Sigmoid colon (tissue), 7 donors: ENCODE results near the gene AQP1. TPM values are rescaled to one million over a fixed set of nuclear protein-coding genes. Genes with fewer than 3 reads are reported as not detected.

Source experiments
- DNase-seq: peaks from one replicate; pipeline ENCODE4 v3.0.0-alpha.2; 2019
- H3K27ac ChIP-seq, 4 donors: fragments of 200-600 bp; sonication (generic); one replicate each; pipeline ENCODE4 v1.5.1; 2016 to 2019; ENCODE audit warnings: mild to moderate bottlenecking in 1 of 4
- H3K27me3 ChIP-seq, 3 donors: fragments of 200-600 bp; sonication (generic); one replicate each; pipeline ENCODE4 v1.5.1; 2019; ENCODE audit warnings: mild to moderate bottlenecking in 1 of 3
- H3K36me3 ChIP-seq, 4 donors: fragments of 200-600 bp; sonication (generic); one replicate each; pipeline ENCODE4 v1.5.1; 2016 to 2019
- H3K4me1 ChIP-seq, 4 donors: fragments of 200-600 bp; sonication (generic); one replicate each; pipeline ENCODE4 v1.5.1; 2017 to 2019
- H3K4me3 ChIP-seq, 4 donors: fragments of 200-600 bp; sonication (generic); one replicate each; pipeline ENCODE4 v1.5.1; 2017 to 2019; ENCODE audit warnings: mild to moderate bottlenecking in 2 of 4, moderate library complexity in 1 of 4
- H3K9me3 ChIP-seq, 4 donors: fragments of 200-600 bp in 3 of 4; sonication (generic) in 3 of 4; one replicate each; pipeline versions ENCODE4 v1.5.1 to v1.6.1; 2013 to 2019
- EP300 ChIP-seq, 4 donors: sonication (generic); formaldehyde crosslinking; IDR thresholded peaks; one replicate each; pipeline ENCODE4 v1.6.1; 2017; ENCODE audit warnings: antibody characterized with exemption in 4 of 4
- POLR2A ChIP-seq, 2 donors: fragments of 450-650 bp; IDR thresholded peaks; one replicate each; pipeline ENCODE4 v1.6.1; 2016; ENCODE audit warnings: antibody characterized with exemption in 2 of 2, mild to moderate bottlenecking in 2 of 2, moderate library complexity in 2 of 2
- POLR2AphosphoS5 ChIP-seq, 4 donors: sonication (generic); formaldehyde crosslinking; IDR thresholded peaks; one replicate each; pipeline ENCODE4 v1.6.1; 2017; ENCODE audit warnings: antibody characterized with exemption in 4 of 4
- WGBS, 2 donors: extraction: QIAGEN DNeasy Blood & Tissue Kit; methylation state at CpG; one replicate each; pipeline ENCODE4 v1.1.7; 2013; 5-methylcytosine and 5-hydroxymethylcytosine counted together
- intact Hi-C: fragments of 100-400 bp; cut with DNase I; formaldehyde crosslinking; loops from one replicate; pipeline ENCODE4 v1.15.1; 2023
- polyA plus RNA-seq, 3 donors: library from polyadenylated mRNA; stranded (reverse); fragments of 200-250 nt; gene quantifications; one replicate each; pipeline ENCODE4 v1.2.3, GENCODE V29; 2013
- total RNA-seq, 4 donors: library from RNA; depleted of rRNA; stranded (reverse); fragments of >200 nt; gene quantifications; one replicate each; pipeline ENCODE4 v1.1.0, GENCODE V29; 2016
- TF ChIP-seq, protein P1 (sequence below), 4 experiments: fragments of 450-650 bp in 3 of 4; fragments of 200-600 bp in 1 of 4; IDR thresholded peaks; one replicate each; pipeline ENCODE4 v1.5.1; 2016 to 2019; ENCODE audit warnings: antibody characterized with exemption in 4 of 4, mild to moderate bottlenecking in 3 of 4, moderate library complexity in 2 of 4
- donor health status: healthy with polysubstance abuse.
- donor health status: Bipolar disorder and iron deficiency.
- donor health status: healthy.

AQP1 gene
- total and polyA plus RNA-seq, 7 donors, result 3.7 to 191 (median 66.0) TPM

DNA sequence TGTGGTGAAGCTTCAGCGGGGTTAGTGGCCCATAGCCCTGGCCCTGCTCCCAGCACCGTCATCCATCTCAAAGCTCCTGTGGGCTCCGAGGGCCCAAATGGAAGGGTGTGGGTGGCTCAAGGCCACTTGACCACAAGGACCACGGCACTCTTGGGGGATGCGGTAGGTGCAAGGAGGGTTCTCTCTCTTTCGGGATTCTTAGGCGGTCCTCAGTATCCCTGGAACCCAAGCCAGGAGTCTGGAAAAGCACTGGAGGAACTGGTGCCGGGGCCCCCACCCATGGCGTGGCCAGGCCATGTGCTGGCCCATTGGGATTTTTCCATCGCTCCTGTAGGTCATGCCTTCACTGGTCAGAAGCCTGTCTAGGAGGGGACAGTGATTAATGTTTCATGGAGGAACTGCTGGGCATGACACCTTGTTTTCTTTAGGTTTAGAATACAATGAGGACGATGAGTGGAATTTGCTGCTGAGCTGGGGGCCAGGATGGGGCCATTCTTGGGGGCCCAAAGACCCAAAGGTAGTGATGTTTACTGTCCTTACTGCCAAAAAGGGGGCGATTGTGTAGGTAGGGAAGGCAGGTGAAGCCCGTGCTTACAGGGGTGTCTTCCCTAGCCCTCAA is 16.7 kb downstream of the AQP1 start:
- intact Hi-C loops, result no loop called here
- Histone ChIP-seq H3K27me3 (no peaks in the 10 kb centered on the region), H3K4me1 (peaks cover 0 to 25% (median 22%) of the 10 kb centered on the region in 4 donors), H3K9me3 (no peaks in the 10 kb centered on the region), H3K4me3 (no peak overlapping the region), H3K36me3 (peaks cover 10 to 36% (median 19%) of the 10 kb centered on the region in 4 donors), H3K27ac (no peak overlapping the region)
- TF ChIP-seq POLR2A (IDR thresholded peaks at IDR 0.05), result no peak
- no peak for TF ChIP-seq EP300 (IDR thresholded peaks at IDR 0.05)
- no peak for TF ChIP-seq POLR2AphosphoS5 (IDR thresholded peaks at IDR 0.05)
- TF ChIP-seq, protein P1, sequence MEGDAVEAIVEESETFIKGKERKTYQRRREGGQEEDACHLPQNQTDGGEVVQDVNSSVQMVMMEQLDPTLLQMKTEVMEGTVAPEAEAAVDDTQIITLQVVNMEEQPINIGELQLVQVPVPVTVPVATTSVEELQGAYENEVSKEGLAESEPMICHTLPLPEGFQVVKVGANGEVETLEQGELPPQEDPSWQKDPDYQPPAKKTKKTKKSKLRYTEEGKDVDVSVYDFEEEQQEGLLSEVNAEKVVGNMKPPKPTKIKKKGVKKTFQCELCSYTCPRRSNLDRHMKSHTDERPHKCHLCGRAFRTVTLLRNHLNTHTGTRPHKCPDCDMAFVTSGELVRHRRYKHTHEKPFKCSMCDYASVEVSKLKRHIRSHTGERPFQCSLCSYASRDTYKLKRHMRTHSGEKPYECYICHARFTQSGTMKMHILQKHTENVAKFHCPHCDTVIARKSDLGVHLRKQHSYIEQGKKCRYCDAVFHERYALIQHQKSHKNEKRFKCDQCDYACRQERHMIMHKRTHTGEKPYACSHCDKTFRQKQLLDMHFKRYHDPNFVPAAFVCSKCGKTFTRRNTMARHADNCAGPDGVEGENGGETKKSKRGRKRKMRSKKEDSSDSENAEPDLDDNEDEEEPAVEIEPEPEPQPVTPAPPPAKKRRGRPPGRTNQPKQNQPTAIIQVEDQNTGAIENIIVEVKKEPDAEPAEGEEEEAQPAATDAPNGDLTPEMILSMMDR (IDR thresholded peaks at IDR 0.05), result no peak
- WGBS, 2 donors, result 95 to 96% methylated on average over 13 of the region's 13 CpGs
- DNase-seq, result peak; percentile 42

DNA sequence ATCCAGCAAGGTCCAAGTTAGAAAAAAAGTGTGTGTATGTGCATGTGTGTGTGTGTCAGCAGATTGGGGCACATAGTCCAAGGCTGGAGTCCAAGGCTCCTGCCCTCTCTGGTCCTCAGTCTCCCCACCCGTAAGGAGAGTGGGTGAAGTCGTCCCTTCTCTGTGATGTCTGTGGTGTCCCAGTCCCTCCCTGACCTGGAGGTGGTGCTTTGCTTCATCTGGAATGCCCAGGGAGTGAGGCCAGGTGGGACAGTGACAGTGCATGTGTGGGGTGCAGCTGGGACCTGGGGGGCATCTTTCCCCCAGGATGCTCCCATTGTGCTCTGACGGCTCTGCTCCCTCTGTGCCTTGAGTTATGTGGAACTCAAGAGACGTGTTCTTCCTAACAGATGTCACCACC is 18.0 kb downstream of the AQP1 start:
- peak; percentile 48 for DNase-seq

DNA sequence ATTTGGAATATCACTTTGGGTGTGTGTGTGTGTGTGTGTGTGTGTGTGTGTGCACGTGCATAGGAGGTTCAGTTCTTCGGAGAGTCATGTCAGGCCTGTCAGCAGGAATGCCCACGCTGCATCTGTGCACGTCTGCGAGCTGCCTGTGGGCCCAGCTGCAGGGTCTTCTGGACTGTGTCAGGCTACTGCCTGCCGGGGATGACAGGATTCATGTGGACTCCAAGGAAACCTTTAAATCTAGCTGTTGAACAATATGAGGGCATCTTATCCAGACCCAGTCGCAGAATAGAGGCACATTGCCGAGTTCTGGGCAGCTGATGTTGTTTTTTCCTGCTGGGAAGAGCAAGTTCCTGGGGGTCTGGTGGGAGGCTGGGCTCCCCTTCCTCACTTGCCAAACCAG is 19.0 kb downstream of the AQP1 start:
- peak overlapping the region in 3 of 4 donors; percentile 46 to 79 (median 66) for H3K27ac ChIP-seq
- WGBS, 2 donors, result 76 to 84% methylated on average over 8 of the region's 8 CpGs
- peaks cover 0 to 25% (median 22%) of the 10 kb centered on the region in 4 donors for H3K4me1 ChIP-seq
- H3K9me3 ChIP-seq, result no peaks in the 10 kb centered on the region
- intact Hi-C loops, result no loop called here
- peaks cover 0 to 13% (median 2%) of the 10 kb centered on the region in 4 donors for H3K36me3 ChIP-seq
- H3K27me3 ChIP-seq, result no peaks in the 10 kb centered on the region
- H3K4me3 ChIP-seq, result no peak overlapping the region
- no peak for TF ChIP-seq POLR2A (IDR thresholded peaks at IDR 0.05)
- TF ChIP-seq EP300 (IDR thresholded peaks at IDR 0.05), result peak in 1 of 4 donors; percentile 4
- TF ChIP-seq POLR2AphosphoS5 (IDR thresholded peaks at IDR 0.05), result peak in 3 of 4 donors; percentile 58 to 75 (median 65)
- TF ChIP-seq, protein P1 (IDR thresholded peaks at IDR 0.05), result no peak
- peak; percentile 72 for DNase-seq

More for the DNA sequence above, 18.0 kb downstream of the AQP1 start:
- H3K27ac ChIP-seq, result peak overlapping the region in 2 of 4 donors; percentile 66 to 79
- 89 to 90% methylated on average over 4 of the region's 4 CpGs for WGBS, 2 donors
- H3K4me3 ChIP-seq, result no peak overlapping the region
- intact Hi-C loops, result no loop called here
- no peaks in the 10 kb centered on the region for H3K27me3 ChIP-seq
- H3K36me3 ChIP-seq, result peaks cover 0 to 23% (median 10%) of the 10 kb centered on the region in 4 donors
- H3K9me3 ChIP-seq, result no peaks in the 10 kb centered on the region
- H3K4me1 ChIP-seq, result peaks cover 0 to 25% (median 22%) of the 10 kb centered on the region in 4 donors
- no peak for TF ChIP-seq POLR2A (IDR thresholded peaks at IDR 0.05)
- TF ChIP-seq EP300 (IDR thresholded peaks at IDR 0.05), result no peak
- TF ChIP-seq POLR2AphosphoS5 (IDR thresholded peaks at IDR 0.05), result no peak
- TF ChIP-seq, protein P1 (IDR thresholded peaks at IDR 0.05), result no peak

DNA sequence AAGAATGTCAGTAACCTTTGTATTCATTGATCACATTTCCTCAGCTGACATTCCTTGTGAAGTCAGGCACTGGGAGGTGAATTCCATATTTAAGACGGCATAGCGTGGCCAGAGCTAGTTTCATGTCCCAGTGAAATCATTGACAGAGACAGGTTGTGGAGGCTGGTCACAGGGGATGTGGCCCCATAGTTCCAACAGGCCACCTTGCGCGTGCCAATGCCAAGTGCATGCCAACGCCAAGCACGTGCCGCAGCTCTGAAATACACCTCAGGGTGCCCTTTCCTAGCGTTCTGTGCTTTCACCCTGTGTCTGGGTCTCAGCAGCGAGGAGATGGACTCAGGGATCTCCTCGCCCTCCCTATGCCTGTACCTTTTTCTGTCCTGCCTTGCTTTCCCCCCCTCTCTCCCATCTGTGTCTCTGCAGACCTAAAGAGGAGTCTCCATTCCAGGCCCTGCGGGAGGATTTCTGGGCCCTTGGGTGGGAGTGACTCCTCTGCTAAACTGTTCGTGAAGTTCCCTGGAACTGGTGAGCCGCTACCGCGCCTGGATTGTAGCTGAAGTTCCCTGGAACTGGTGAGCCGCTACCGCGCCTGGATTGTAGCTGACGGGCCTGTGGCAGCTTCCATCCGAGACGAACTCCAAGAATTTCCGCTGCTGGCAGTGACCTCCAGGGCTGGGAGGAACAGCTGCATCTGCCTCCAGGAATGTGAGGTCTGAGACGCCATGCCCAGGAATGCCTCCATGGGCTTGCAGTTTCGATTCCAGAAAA is 19.7 kb downstream of the AQP1 start:
- H3K4me1 ChIP-seq, result peaks cover 0 to 25% (median 22%) of the 10 kb centered on the region in 4 donors
- H3K4me3 ChIP-seq, result no peak overlapping the region
- peaks cover 0 to 10% (median 0%) of the 10 kb centered on the region in 4 donors for H3K36me3 ChIP-seq
- H3K27me3 ChIP-seq, result no peaks in the 10 kb centered on the region
- TF ChIP-seq POLR2AphosphoS5 (IDR thresholded peaks at IDR 0.05), result no peak
- TF ChIP-seq, protein P1 (IDR thresholded peaks at IDR 0.05), result no peak
- TF ChIP-seq POLR2A (IDR thresholded peaks at IDR 0.05), result no peak
- no peak for TF ChIP-seq EP300 (IDR thresholded peaks at IDR 0.05)
- no peaks in the 10 kb centered on the region for H3K9me3 ChIP-seq
- 90 to 91% methylated on average over 24 of the region's 24 CpGs for WGBS, 2 donors
- intact Hi-C loops, result no loop called here
- DNase-seq, result peak; percentile 68
- H3K27ac ChIP-seq, result peak overlapping the region in 3 of 4 donors; percentile 46 to 79 (median 66)
